Keratinocyte (primary cell): ENCODE results near the gene TLX2. TPM values are rescaled to one million over a fixed set of nuclear protein-coding genes. Genes with fewer than 3 reads are reported as not detected.
"Not testable (repeated sequence)": the region's sequence is repeated elsewhere in the genome, so short reads cannot be mapped to it uniquely, and the experiment has no call there.

Experiments used
- DNase-seq: peaks from one replicate; pipeline ENCODE4 v3.0.0-alpha.2; 2011; ENCODE audit warnings: low read depth, missing footprints, low spot score
- FAIRE-seq: peaks from 2 replicates; lab custom pipeline; 2011; peaks lifted over from hg19 to GRCh38; lab: Jason Lieb, UNC
- H2AFZ ChIP-seq: 2 replicates; pipeline ENCODE4 v1.6.0; 2012; ENCODE audit warnings: low read length, control low read depth, inconsistent platforms; ENCODE audit not compliant: control insufficient read depth
- H3K27ac ChIP-seq: 2 replicates; pipeline ENCODE4 v1.5.1; 2011; ENCODE audit warnings: low read length; ENCODE audit not compliant: control insufficient read depth, insufficient read depth
- H3K27me3 ChIP-seq: 3 replicates; pipeline ENCODE4 v1.6.0; 2011; ENCODE audit warnings: low read length; ENCODE audit not compliant: control insufficient read depth, insufficient read depth; ENCODE audit errors: extremely low read depth
- H3K36me3 ChIP-seq, 2 experiments: 2 replicates in 1 of 2; 3 replicates in 1 of 2; pipeline ENCODE4 v1.5.1; 2011; ENCODE audit warnings: low read length in 2 of 2, mild to moderate bottlenecking in 1 of 2; ENCODE audit not compliant: control insufficient read depth in 2 of 2, insufficient read depth in 2 of 2; ENCODE audit errors: extremely low read depth in 1 of 2
- H3K4me1 ChIP-seq: 3 replicates; pipeline ENCODE4 v1.5.1; 2011; ENCODE audit warnings: low read length; ENCODE audit not compliant: control insufficient read depth, insufficient read depth; ENCODE audit errors: extremely low read depth
- H3K4me2 ChIP-seq: 3 replicates; pipeline ENCODE4 v1.6.0; 2011; ENCODE audit warnings: low read depth, low read length; ENCODE audit not compliant: control insufficient read depth, insufficient read depth; ENCODE audit errors: extremely low read depth
- H3K4me3 ChIP-seq, 3 experiments: fragments of 200-600 bp in 1 of 3; sonication (generic) in 1 of 3; 2 replicates in 2 of 3; 3 replicates in 1 of 3; pipeline ENCODE4 v1.5.1; 2011 to 2016; ENCODE audit warnings: low read length in 3 of 3, mild to moderate bottlenecking in 3 of 3, control low read depth in 2 of 3, inconsistent platforms in 1 of 3, low read depth in 1 of 3, mixed read lengths in 1 of 3, mixed run types in 1 of 3, moderate library complexity in 1 of 3; ENCODE audit not compliant: control insufficient read depth in 2 of 3, insufficient read depth in 2 of 3; ENCODE audit errors: extremely low read depth in 1 of 3
- H3K79me2 ChIP-seq: 2 replicates; pipeline ENCODE4 v1.6.0; 2012; ENCODE audit warnings: low read length; ENCODE audit not compliant: control insufficient read depth, insufficient read depth
- H3K9ac ChIP-seq: 3 replicates; pipeline ENCODE4 v1.6.0; 2011; ENCODE audit warnings: low read length; ENCODE audit not compliant: control insufficient read depth, insufficient read depth; ENCODE audit errors: extremely low read depth
- H3K9me1 ChIP-seq: 3 replicates; pipeline ENCODE4 v1.6.0; 2011; ENCODE audit warnings: low read length; ENCODE audit not compliant: control insufficient read depth, insufficient read depth; ENCODE audit errors: extremely low read depth
- H3K9me3 ChIP-seq: 2 replicates; pipeline ENCODE4 v1.5.1; 2012; ENCODE audit warnings: low read depth, low read length; ENCODE audit not compliant: control insufficient read depth
- H4K20me1 ChIP-seq: 3 replicates; pipeline ENCODE4 v1.6.0; 2011; ENCODE audit warnings: low read length; ENCODE audit not compliant: control insufficient read depth, insufficient read depth; ENCODE audit errors: extremely low read depth
- EZH2 ChIP-seq: IDR thresholded peaks from one replicate; pipeline ENCODE4 v1.6.1; 2012; ENCODE audit warnings: inconsistent platforms, mild to moderate bottlenecking, low read length, moderate library complexity
- dilution Hi-C: fragments of 300-500 bp; cut with MboI; formaldehyde crosslinking; loops from one replicate; pipeline ENCODE4 v1.7.0; 2020; ENCODE audit warnings: low sequenced_read_pairs; ENCODE audit not compliant: extremely low pct_ligation_motif_present
- polyA minus RNA-seq, 3 experiments: library from RNA; depleted of rRNA, polyadenylated mRNA; stranded (reverse); fragments of >200 nt; gene quantifications; 1 replicate in 1 of 3; 2 replicates in 1 of 3; 3 replicates in 1 of 3; pipeline ENCODE4 v1.2.3, GENCODE V29; 2011
- polyA plus RNA-seq, 5 experiments: library from polyadenylated mRNA; depleted of rRNA in 3 of 5; stranded (reverse) in 3 of 5; stranded (forward) in 1 of 5; unstranded in 1 of 5; fragments of >200 nt; gene quantifications; 1 replicate in 1 of 5; 2 replicates in 3 of 5; 3 replicates in 1 of 5; pipeline versions ENCODE4 v1.2.1 to v1.2.3, GENCODE V29; 2011 to 2012; ENCODE audit warnings: missing spikeins in 2 of 5, low read depth in 1 of 5, low replicate concordance in 1 of 5
- TF ChIP-seq, protein P1 (sequence below), 3 experiments: IDR thresholded peaks in 1 of 3; conservative IDR thresholded peaks in 1 of 3; optimal IDR thresholded peaks in 1 of 3; 2 replicates in 2 of 3; 3 replicates in 1 of 3; pipeline versions ENCODE3 to v1.5.1; 2011; ENCODE audit warnings: low read length in 3 of 3, mild to moderate bottlenecking in 3 of 3, moderate library complexity in 2 of 3, control low read depth in 1 of 3, inconsistent platforms in 1 of 3; ENCODE audit not compliant: insufficient read depth in 2 of 3; ENCODE audit errors: extremely low read depth in 1 of 3

The TLX2 gene
- polyA plus RNA-seq = not detected in 3 replicates
- not detected for polyA plus RNA-seq (2011; ENCODE audit: low read depth)
- not detected in 2 replicates for polyA plus RNA-seq (2011; cell fraction: cytosol; rRNA removed)
- polyA plus RNA-seq (2011; cell fraction: nucleus; rRNA removed) = not detected in 2 replicates
- 0.35 TPM in 1 of 2 replicates, not detected in the other for polyA plus RNA-seq (2012; ENCODE audit: low replicate concordance)
- polyA minus RNA-seq = not detected in 3 replicates
- not detected for polyA minus RNA-seq (2011; cell fraction: cytosol; rRNA and poly(A)+ RNA removed)
- not detected in 2 replicates for polyA minus RNA-seq (2011; cell fraction: nucleus; rRNA and poly(A)+ RNA removed)

DNA sequence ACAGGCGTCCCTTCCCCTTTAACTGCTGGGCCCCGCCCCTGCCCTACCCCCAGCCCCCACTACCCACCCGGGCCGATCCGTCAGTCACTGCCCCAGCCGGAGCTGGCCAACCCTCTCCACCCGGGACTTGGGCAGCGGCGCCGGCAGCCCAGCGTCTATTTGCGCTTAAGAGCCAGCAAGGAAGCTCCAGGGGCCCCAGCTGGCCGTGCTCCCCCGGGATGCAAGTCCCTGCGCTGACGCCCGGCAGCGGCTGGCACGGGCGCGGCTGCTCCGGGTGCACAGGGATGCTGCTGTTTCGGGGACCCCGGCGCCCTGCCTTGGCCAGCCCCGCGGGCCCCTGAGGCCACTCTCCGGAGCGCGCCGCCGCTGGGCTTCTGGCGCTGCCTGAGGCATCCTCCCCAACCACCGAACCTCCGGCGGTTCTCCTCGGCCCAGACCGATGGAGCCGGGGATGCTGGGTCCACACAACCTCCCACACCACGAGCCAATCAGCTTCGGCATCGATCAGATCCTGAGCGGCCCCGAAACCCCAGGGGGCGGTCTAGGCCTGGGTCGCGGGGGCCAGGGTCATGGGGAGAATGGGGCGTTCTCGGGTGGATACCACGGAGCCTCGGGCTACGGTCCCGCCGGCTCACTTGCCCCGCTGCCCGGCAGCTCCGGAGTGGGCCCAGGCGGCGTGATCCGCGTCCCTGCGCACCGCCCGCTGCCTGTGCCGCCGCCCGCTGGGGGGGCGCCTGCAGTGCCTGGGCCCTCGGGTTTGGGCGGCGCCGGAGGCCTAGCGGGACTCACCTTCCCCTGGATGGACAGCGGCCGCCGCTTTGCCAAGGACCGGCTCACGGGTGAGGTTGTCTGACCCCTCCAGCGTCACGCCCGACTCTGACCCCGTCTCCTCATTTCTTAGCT is at the start of gene TLX2:
Gene TLX2, plus strand, starts transcription at position 83 of the 903 bp plus-strand sequence. Its CDS starts 357 bp downstream, at position 440.
- no peak within 1 kb of the TSS for H3K9ac ChIP-seq
- no peak within 1 kb of the TSS for H2AFZ ChIP-seq
- H3K79me2 ChIP-seq = no peaks in the 10 kb centered on the region
- no peaks in the 10 kb centered on the region for H4K20me1 ChIP-seq
- H3K27ac ChIP-seq = no peak within 1 kb of the TSS
- DNase-seq (no peak), FAIRE-seq (no peak)
- H3K9me3 ChIP-seq = no peaks in the 10 kb centered on the region
- H3K4me1 ChIP-seq = peaks cover 6% of the 10 kb centered on the region
- H3K27me3 ChIP-seq = peaks cover 62% of the 10 kb centered on the region
- H3K4me3 ChIP-seq = no peak within 1 kb of the TSS
- dilution Hi-C loops = no loop called here
- TF ChIP-seq, protein P1, sequence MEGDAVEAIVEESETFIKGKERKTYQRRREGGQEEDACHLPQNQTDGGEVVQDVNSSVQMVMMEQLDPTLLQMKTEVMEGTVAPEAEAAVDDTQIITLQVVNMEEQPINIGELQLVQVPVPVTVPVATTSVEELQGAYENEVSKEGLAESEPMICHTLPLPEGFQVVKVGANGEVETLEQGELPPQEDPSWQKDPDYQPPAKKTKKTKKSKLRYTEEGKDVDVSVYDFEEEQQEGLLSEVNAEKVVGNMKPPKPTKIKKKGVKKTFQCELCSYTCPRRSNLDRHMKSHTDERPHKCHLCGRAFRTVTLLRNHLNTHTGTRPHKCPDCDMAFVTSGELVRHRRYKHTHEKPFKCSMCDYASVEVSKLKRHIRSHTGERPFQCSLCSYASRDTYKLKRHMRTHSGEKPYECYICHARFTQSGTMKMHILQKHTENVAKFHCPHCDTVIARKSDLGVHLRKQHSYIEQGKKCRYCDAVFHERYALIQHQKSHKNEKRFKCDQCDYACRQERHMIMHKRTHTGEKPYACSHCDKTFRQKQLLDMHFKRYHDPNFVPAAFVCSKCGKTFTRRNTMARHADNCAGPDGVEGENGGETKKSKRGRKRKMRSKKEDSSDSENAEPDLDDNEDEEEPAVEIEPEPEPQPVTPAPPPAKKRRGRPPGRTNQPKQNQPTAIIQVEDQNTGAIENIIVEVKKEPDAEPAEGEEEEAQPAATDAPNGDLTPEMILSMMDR (optimal IDR thresholded peaks at IDR 0.05 in 1 of 3, IDR thresholded peaks at IDR 0.05 in 1 of 3, conservative IDR thresholded peaks at IDR 0.05 in 1 of 3; ENCODE audit: extremely low read depth in 1 of 3, insufficient read depth in 2 of 3, low read length in 3 of 3) = no peak
- no peak for TF ChIP-seq EZH2
- no peaks in the 10 kb centered on the region for H3K9me1 ChIP-seq
- peak within 1 kb of the TSS; percentile 12 for H3K4me2 ChIP-seq
- no peaks in the 10 kb centered on the region for H3K36me3 ChIP-seq

DNA sequence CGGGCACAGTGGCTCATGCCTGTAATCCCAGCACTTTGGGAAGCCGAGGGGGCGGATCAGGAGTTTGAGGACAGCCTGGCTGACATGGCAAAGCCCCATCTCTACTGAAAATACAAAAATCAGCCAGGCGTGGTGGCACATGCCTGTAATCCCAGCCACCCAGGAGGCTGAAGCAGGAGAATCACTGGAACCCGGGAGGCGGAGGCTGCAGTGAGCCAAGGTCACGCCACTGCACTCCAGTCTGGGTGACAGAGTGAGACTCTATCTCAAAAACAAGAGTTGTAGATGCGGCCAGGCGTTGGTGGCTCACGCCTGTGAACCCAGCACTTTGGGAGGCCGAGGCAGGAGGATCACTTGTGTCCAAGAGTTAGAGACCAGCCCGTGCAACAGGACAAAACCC is 43.5 kb upstream of the TLX2 start:
- DNase-seq, dilution Hi-C loops, H3K4me3 ChIP-seq, FAIRE-seq, H3K9me3 ChIP-seq, H2AFZ ChIP-seq, H3K27me3 ChIP-seq, H3K9ac ChIP-seq, H3K79me2 ChIP-seq, H3K9me1 ChIP-seq, H4K20me1 ChIP-seq, H3K4me2 ChIP-seq, H3K4me1 ChIP-seq, H3K27ac ChIP-seq: not testable (repeated sequence)
- H3K36me3 ChIP-seq = peaks cover 11 to 12% of the 10 kb centered on the region in 2 experiments
